ENCODE data around the gene OBSL1. TPM values are rescaled to one million over a fixed set of nuclear protein-coding genes. Genes with fewer than 3 reads are reported as not detected.

The OBSL1 gene
- total and polyA plus RNA-seq, 2 donors (not counting 3 experiments of a cell fraction or from before 2014, with no cell fraction given), result 16.7 to 20.7 TPM

DNA sequence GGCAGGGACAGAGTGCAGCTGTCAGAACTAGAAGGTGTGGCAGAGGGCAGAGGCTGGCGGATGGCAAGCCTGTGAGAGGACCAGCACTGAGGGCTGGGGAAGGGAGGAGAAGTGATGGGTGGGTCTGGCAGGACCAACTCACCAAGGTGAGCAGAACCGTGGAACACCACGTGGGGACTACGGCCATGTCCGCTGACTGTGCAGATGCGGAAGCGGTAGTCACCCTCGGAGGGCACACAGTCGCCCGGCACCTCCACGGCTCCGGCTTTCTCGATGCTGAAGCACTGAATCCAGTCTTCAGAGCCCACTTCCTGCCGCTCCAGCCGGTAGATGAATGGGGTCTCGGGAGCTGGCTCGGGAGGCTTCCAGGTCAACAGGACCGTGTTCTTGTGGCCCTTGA lies 4.2 kb downstream of the OBSL1 start:
- CTCF ChIA-PET, result no interaction called here

More for the DNA sequence above, 4.2 kb downstream of the OBSL1 start:
- Histone ChIP-seq H3K4me2 (ENCODE audit: insufficient read depth, low read length) (no peak overlapping the region), H3K9ac (replicated peaks; ENCODE audit: extremely low read depth, insufficient read depth, low read length) (no peak overlapping the region), H3K27me3 (ENCODE audit: control insufficient read depth in 2 of 2, insufficient read depth in 2 of 2, low read length in 2 of 2) (peaks cover 0 to 16% of the 10 kb centered on the region in 2 experiments), H2AFZ (ENCODE audit: low read depth, low read length) (no peak overlapping the region), H3K79me2 (ENCODE audit: control insufficient read depth, insufficient read depth, low read length) (no peaks in the 10 kb centered on the region), H3K36me3 (ENCODE audit: control insufficient read depth in 2 of 2, extremely low read depth in 1 of 2, insufficient read depth in 2 of 2, low read length in 2 of 2) (no peaks in the 10 kb centered on the region), H3K9me1 (replicated peaks; ENCODE audit: control insufficient read depth, extremely low read depth, insufficient read depth, low read length) (no peaks in the 10 kb centered on the region), H3K9me3 (replicated peaks; ENCODE audit: control insufficient read depth, insufficient read depth, low read length) (no peaks in the 10 kb centered on the region), H3K4me1 (ENCODE audit: control insufficient read depth, extremely low read depth, insufficient read depth, low read length) (no peaks in the 10 kb centered on the region), H4K20me1 (replicated peaks; ENCODE audit: control insufficient read depth, extremely low read depth, insufficient read depth, low read length) (no peaks in the 10 kb centered on the region), H3K4me3 (replicated peaks in 1 of 3; ENCODE audit: insufficient read depth in 1 of 3, low read depth in 1 of 3, low read length in 3 of 3) (no peak overlapping the region), H3K27ac (ENCODE audit: insufficient read depth, low read depth, low read length) (no peak overlapping the region)
- FAIRE-seq (no peak), DNase-seq (ENCODE audit: low read depth, low spot score) (no peak)
- intact Hi-C loops (cut with micrococcal nuclease), result no loop called here
- no TSS peak for BruUV-seq (replicated peaks)
- dilution Hi-C loops (cut with MboI; ENCODE audit: extremely low pct_ligation_motif_present, low sequenced_read_pairs), result no loop called here
- TF ChIP-seq EZH2 (IDR thresholded peaks at IDR 0.05; ENCODE audit: borderline replicate concordance, low read depth, low read length, severe bottlenecking) (no peak), POLR2A (IDR thresholded peaks at IDR 0.05; ENCODE audit: low read depth, low read length) (no peak), GATA2 (IDR thresholded peaks at IDR 0.05; ENCODE audit: insufficient read depth, insufficient read length, low read depth, low read length) (no peak), JUN (IDR thresholded peaks at IDR 0.05; ENCODE audit: borderline replicate concordance, insufficient read depth, insufficient read length, low read depth) (no peak), POLR2AphosphoS5 (IDR thresholded peaks at IDR 0.05; ENCODE audit: insufficient read depth, low read depth, low read length) (no peak), FOS (IDR thresholded peaks at IDR 0.05; ENCODE audit: borderline replicate concordance, insufficient read depth, low read length) (no peak), MYC (IDR thresholded peaks at IDR 0.05; ENCODE audit: low read depth, low read length) (no peak)
- TF ChIP-seq, protein P1, sequence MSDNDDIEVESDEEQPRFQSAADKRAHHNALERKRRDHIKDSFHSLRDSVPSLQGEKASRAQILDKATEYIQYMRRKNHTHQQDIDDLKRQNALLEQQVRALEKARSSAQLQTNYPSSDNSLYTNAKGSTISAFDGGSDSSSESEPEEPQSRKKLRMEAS (IDR thresholded peaks at IDR 0.05; ENCODE audit: insufficient read depth, insufficient read length), result no peak
- TF ChIP-seq, protein P2, sequence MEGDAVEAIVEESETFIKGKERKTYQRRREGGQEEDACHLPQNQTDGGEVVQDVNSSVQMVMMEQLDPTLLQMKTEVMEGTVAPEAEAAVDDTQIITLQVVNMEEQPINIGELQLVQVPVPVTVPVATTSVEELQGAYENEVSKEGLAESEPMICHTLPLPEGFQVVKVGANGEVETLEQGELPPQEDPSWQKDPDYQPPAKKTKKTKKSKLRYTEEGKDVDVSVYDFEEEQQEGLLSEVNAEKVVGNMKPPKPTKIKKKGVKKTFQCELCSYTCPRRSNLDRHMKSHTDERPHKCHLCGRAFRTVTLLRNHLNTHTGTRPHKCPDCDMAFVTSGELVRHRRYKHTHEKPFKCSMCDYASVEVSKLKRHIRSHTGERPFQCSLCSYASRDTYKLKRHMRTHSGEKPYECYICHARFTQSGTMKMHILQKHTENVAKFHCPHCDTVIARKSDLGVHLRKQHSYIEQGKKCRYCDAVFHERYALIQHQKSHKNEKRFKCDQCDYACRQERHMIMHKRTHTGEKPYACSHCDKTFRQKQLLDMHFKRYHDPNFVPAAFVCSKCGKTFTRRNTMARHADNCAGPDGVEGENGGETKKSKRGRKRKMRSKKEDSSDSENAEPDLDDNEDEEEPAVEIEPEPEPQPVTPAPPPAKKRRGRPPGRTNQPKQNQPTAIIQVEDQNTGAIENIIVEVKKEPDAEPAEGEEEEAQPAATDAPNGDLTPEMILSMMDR (IDR thresholded peaks at IDR 0.05; ENCODE audit: extremely low read depth in 1 of 2, insufficient read depth in 1 of 2, low read depth in 1 of 2, low read length in 2 of 2), result no peak
- POLR2A ChIA-PET, result no interaction called here

All from endothelial cell of umbilical vein (primary cell).